ENCODE results near the gene GID4.

DNA sequence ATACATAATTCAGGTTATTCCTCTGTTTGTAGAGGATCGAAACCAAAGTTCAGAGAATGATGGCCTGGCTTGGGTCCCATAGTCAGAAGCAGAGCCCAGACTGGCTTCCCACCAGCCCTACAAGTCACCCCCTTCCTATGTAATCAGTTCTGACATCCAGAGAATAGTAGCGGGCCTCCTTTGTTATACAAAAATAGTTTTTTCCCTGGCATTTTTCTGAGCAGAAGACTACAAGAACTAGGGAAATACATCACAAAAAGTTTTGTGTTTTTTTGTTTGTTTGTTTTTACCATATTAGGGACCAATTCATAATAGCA lies 19.4 kb upstream of the GID4 start:
- TF ChIP-seq, protein P1, sequence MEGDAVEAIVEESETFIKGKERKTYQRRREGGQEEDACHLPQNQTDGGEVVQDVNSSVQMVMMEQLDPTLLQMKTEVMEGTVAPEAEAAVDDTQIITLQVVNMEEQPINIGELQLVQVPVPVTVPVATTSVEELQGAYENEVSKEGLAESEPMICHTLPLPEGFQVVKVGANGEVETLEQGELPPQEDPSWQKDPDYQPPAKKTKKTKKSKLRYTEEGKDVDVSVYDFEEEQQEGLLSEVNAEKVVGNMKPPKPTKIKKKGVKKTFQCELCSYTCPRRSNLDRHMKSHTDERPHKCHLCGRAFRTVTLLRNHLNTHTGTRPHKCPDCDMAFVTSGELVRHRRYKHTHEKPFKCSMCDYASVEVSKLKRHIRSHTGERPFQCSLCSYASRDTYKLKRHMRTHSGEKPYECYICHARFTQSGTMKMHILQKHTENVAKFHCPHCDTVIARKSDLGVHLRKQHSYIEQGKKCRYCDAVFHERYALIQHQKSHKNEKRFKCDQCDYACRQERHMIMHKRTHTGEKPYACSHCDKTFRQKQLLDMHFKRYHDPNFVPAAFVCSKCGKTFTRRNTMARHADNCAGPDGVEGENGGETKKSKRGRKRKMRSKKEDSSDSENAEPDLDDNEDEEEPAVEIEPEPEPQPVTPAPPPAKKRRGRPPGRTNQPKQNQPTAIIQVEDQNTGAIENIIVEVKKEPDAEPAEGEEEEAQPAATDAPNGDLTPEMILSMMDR (IDR thresholded peaks at IDR 0.05): no peak
- TF ChIP-seq POLR2A (IDR thresholded peaks at IDR 0.05) (no peak), POLR2AphosphoS5 (IDR thresholded peaks at IDR 0.05) (no peak)
